AG04449 (cell line): ENCODE results near the gene SULT1B1.
A peak's percentile ranks its signal among the peaks of the same experiment; 100 is the strongest.

Experiments
- CTCF ChIA-PET: fragments of 350-600 bp; formaldehyde crosslinking; extraction: SDS; loops from one replicate; lab custom pipeline; 2021; ENCODE audit warnings: antibody characterized with exemption; lab: Yijun Ruan, JAX
- POLR2A ChIA-PET: fragments of 400-600, 350-600 bp; formaldehyde crosslinking; extraction: SDS; loops from one replicate; lab custom pipeline; 2020; ENCODE audit warnings: antibody characterized with exemption, inconsistent platforms; lab: Yijun Ruan, JAX
- DNase-seq: peaks from one replicate; pipeline ENCODE4 v3.0.0-alpha.2; 2010; ENCODE audit warnings: low read depth, low spot score
- H3K4me3 ChIP-seq: 2 replicates; pipeline ENCODE4 v1.5.1; 2011; ENCODE audit warnings: low read depth, mild to moderate bottlenecking, control low read depth, low read length
- TF ChIP-seq, protein P1 (sequence below): IDR thresholded peaks from one replicate; pipeline ENCODE4 v1.5.1; 2011; ENCODE audit warnings: mild to moderate bottlenecking, moderate library complexity, low read length, control low read depth, inconsistent platforms; ENCODE audit not compliant: insufficient read depth; ENCODE audit errors: missing control alignments

Gene SULT1B1

DNA sequence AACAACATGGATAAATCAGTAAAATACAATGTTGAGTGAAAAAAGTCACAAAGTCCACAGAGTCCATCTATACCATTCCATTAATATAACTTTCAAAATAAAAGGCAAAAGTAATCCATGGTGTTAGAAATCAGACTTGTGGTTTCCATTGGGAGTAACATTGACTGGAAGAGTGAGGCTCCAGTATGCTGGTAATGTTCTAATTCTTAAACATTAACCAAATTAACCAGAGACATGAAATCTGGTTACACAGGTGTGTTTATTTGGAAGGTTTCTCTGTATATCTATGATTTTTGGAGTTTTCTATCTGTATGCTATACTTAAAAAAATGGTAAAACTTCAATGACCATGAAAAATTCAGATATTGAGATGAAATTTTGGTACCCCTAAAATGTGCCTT lies 42.6 kb downstream of the SULT1B1 start:
- ChIA-PET POLR2A (no interaction called here), CTCF (no interaction called here)
- DNase-seq: no peak
- TF ChIP-seq, protein P1, sequence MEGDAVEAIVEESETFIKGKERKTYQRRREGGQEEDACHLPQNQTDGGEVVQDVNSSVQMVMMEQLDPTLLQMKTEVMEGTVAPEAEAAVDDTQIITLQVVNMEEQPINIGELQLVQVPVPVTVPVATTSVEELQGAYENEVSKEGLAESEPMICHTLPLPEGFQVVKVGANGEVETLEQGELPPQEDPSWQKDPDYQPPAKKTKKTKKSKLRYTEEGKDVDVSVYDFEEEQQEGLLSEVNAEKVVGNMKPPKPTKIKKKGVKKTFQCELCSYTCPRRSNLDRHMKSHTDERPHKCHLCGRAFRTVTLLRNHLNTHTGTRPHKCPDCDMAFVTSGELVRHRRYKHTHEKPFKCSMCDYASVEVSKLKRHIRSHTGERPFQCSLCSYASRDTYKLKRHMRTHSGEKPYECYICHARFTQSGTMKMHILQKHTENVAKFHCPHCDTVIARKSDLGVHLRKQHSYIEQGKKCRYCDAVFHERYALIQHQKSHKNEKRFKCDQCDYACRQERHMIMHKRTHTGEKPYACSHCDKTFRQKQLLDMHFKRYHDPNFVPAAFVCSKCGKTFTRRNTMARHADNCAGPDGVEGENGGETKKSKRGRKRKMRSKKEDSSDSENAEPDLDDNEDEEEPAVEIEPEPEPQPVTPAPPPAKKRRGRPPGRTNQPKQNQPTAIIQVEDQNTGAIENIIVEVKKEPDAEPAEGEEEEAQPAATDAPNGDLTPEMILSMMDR: no peak
- H3K4me3 ChIP-seq: no peak overlapping the region

DNA sequence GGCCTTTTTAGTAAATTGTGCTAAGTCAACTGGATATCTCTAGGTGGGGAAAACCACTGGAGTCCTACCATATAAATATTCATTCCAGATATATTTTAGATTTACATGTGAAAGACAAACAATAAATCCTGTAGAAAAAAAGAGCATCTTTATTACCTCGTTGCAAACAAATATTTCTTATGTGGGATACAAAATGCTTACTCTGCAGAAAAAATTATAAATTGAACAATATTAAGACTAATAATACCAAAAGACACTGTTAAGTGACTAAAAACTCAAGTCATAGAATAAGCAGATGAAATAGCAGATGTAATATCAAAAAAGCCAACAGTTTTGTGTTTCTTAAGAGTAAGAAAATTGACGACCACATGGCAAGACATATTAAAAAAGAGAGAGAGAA lies 43.8 kb downstream of the SULT1B1 start:
- no peak overlapping the region for H3K4me3 ChIP-seq
- DNase-seq: no peak
- ChIA-PET POLR2A (no interaction called here), CTCF (no interaction called here)
- TF ChIP-seq, protein P1: no peak

DNA sequence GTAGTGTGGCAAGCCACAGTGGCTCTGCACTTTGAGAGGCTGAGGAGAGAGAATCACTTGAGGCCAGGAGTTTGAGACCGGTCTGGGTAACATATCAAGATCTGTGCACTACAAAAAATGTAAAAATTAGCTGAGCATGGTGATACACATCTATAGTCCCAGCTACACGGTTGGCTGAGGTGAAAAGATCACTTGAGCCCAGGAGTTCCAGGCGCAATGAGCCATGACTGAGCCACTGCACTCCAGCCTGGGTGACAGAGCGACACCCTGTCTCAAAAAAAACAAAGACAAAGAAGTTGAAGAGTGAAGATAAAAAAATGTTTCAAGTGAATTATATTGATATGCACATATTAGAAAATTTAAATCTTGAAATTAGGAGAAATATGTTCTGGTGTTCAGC lies 46.3 kb downstream of the SULT1B1 start:
- H3K4me3 ChIP-seq: no peak overlapping the region
- ChIA-PET CTCF (no interaction called here), POLR2A (no interaction called here)
- TF ChIP-seq, protein P1: no peak
- DNase-seq: no peak

DNA sequence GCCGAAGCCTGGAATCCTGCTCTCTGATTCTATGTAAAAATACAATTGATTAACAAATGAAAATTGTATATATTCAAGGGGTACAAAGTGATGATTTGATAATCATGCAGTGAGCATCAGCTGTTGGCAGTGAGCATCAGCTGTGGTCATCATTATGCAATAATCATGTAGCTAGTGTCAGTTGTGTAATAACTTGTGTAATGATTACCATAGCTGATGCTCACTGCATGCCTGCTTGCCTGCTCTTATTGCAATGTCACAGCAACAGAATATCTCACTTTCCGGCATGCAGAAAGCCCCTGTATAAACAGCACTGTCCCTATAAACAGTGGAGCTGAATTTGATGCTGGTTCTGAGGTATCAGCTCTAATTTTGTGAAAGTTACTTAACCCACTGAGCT lies 46.8 kb downstream of the SULT1B1 start:
- ChIA-PET POLR2A (no interaction called here), CTCF (no interaction called here)
- TF ChIP-seq, protein P1: no peak
- H3K4me3 ChIP-seq: no peak overlapping the region
- no peak for DNase-seq

DNA sequence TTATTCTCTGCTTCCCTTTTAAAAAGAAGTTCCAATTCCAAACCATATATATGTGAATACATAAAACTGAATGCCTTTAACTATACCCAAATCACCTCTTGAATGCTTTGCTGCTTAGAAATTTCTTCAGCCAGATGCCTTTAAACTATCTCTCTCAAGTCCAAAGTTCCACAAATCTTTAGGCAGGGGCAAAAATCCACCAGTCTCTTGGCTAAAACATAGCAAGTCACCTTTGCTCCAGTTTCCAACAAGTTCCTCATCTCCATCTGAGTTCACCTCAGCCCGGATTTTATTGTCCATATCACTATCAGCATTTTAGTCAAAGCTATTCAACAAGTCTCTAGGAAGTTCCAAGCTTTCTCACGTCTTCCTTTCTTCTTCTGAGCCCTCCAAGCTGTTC lies 49.8 kb downstream of the SULT1B1 start:
- H3K4me3 ChIP-seq: no peak overlapping the region
- ChIA-PET POLR2A (no interaction called here), CTCF (no interaction called here)
- no peak for DNase-seq
- TF ChIP-seq, protein P1: no peak

DNA sequence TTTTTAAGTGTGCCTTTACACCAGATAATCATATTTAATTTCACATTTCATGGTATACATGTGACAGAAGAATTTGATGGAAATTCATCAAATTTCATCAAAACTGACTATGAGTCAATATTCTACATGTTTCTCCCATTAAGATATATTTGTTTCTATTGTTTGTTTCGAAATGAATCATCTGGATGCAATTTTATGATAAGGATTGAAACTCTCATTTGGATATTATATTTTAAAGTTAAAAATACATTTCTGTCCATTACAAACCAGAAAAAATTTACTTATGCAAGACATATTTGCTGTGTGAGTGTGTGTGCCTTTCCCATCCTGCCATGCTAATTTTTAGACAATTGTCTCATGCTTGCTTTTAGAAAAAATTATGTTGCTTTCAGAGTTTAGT lies 52.2 kb downstream of the SULT1B1 start:
- DNase-seq: peak; percentile 26
- no peak overlapping the region for H3K4me3 ChIP-seq
- ChIA-PET CTCF (no interaction called here), POLR2A (no interaction called here)
- TF ChIP-seq, protein P1: no peak
